HFFc6 (cell line): ENCODE data around the gene MOK. TPM values are rescaled to one million over a fixed set of nuclear protein-coding genes. Genes with fewer than 3 reads are reported as not detected.

Experiments used
- DNase-seq: peaks from one replicate; pipeline ENCODE4 v3.0.0-alpha.2; 2018
- H3K27ac Mint-ChIP-seq: 2 replicates; pipeline ENCODE4 v1.8.0; 2020; ENCODE audit warnings: mild to moderate bottlenecking, mixed read lengths
- H3K27me3 Mint-ChIP-seq: 2 replicates; pipeline ENCODE4 v1.8.0; 2021; ENCODE audit warnings: mild to moderate bottlenecking, moderate library complexity, mixed read lengths; ENCODE audit not compliant: insufficient read depth
- H3K36me3 Mint-ChIP-seq: 2 replicates; pipeline ENCODE4 v1.8.0; 2021; ENCODE audit warnings: low read depth, mixed read lengths
- H3K4me1 Mint-ChIP-seq: 2 replicates; pipeline ENCODE4 v1.8.0; 2020; ENCODE audit warnings: low read depth, mixed read lengths
- H3K4me3 Mint-ChIP-seq: 2 replicates; pipeline ENCODE4 v1.8.0; 2020; ENCODE audit warnings: mild to moderate bottlenecking, moderate library complexity, mixed read lengths
- H3K9me3 Mint-ChIP-seq: 2 replicates; pipeline ENCODE4 v1.8.0; 2020; ENCODE audit warnings: mild to moderate bottlenecking, mixed read lengths
- CTCF ChIP-seq: fragments of 200-600 bp; sonication (generic); IDR thresholded peaks from 2 replicates; pipeline ENCODE4 v1.5.0; 2021; ENCODE audit warnings: antibody characterized with exemption, mild to moderate bottlenecking
- total RNA-seq, 6 experiments: library from RNA; stranded (reverse); fragmentation: NEBNext Ultra II Directional; extraction: Animal tissue kit (Norgen Biotek cat#: 25700); gene quantifications; 2 replicates in 1 of 6; 3 replicates in 5 of 6; pipeline ENCODE4 v1.2.3, GENCODE V29; 2021

MOK gene
- total RNA-seq, 6 experiments from 2014 or later: 11.5 to 18.7 (median 14.8) TPM

- Mint-ChIP-seq H3K9me3 (no peaks in the 10 kb centered on the region), H3K4me1 (peaks cover under 1% of the 10 kb centered on the region; the same call in 1 of the 2 replicates), H3K27me3 (no peaks in the 10 kb centered on the region; the same call in 1 of the 2 replicates), H3K27ac (no peak overlapping the region), H3K4me3 (no peak overlapping the region), H3K36me3 (peaks cover 6% of the 10 kb centered on the region; the same call in 1 of the 2 replicates)
- DNase-seq: peak; percentile 39
- TF ChIP-seq CTCF: peak; percentile 89
Observed at GRCh38 chr14:102235275-102235897, 69.6 kb downstream of the MOK start.

- no peaks in the 10 kb centered on the region; the same call in 1 of the 2 replicates for H3K27me3 Mint-ChIP-seq
- no peaks in the 10 kb centered on the region for H3K4me1 Mint-ChIP-seq
- no peak for TF ChIP-seq CTCF
- H3K9me3 Mint-ChIP-seq: no peaks in the 10 kb centered on the region
- peaks cover 7% of the 10 kb centered on the region; the same call in 1 of the 2 replicates for H3K36me3 Mint-ChIP-seq
- DNase-seq: no peak
- H3K4me3 Mint-ChIP-seq: no peak overlapping the region
- H3K27ac Mint-ChIP-seq: no peak overlapping the region
Observed at GRCh38 chr14:102234331-102235264, 70.4 kb downstream of the MOK start.

GRCh38 chr14:102233081-102233480 lies 71.9 kb downstream of the MOK start:
- no peak for TF ChIP-seq CTCF
- Mint-ChIP-seq H3K4me1 (no peaks in the 10 kb centered on the region), H3K36me3 (peaks cover 12% of the 10 kb centered on the region), H3K9me3 (no peaks in the 10 kb centered on the region), H3K27ac (no peak overlapping the region), H3K27me3 (no peaks in the 10 kb centered on the region; the same call in 1 of the 2 replicates), H3K4me3 (no peak overlapping the region)
- no peak for DNase-seq

GRCh38 chr14:102232348-102232625 lies 72.7 kb downstream of the MOK start:
- no peak overlapping the region for H3K27ac Mint-ChIP-seq
- H3K36me3 Mint-ChIP-seq: peaks cover 12% of the 10 kb centered on the region
- no peak overlapping the region for H3K4me3 Mint-ChIP-seq
- peaks cover under 1% of the 10 kb centered on the region for H3K27me3 Mint-ChIP-seq
- no peaks in the 10 kb centered on the region for H3K9me3 Mint-ChIP-seq
- TF ChIP-seq CTCF: no peak; the same call in 1 of the 2 replicates
- DNase-seq: no peak
- H3K4me1 Mint-ChIP-seq: no peaks in the 10 kb centered on the region

GRCh38 chr14:102231476-102232347 lies 73.3 kb downstream of the MOK start:
- H3K36me3 Mint-ChIP-seq: peaks cover 12% of the 10 kb centered on the region
- no peak for TF ChIP-seq CTCF
- H3K27ac Mint-ChIP-seq: no peak overlapping the region
- H3K4me3 Mint-ChIP-seq: no peak overlapping the region
- DNase-seq: no peak
- H3K27me3 Mint-ChIP-seq: peaks cover 2% of the 10 kb centered on the region
- no peaks in the 10 kb centered on the region for H3K4me1 Mint-ChIP-seq
- no peaks in the 10 kb centered on the region for H3K9me3 Mint-ChIP-seq
